ENCODE data around the gene SLBP. TPM values are rescaled to one million over a fixed set of nuclear protein-coding genes. Genes with fewer than 3 reads are reported as not detected.
"Not testable (repeated sequence)": the region's sequence is repeated elsewhere in the genome, so short reads cannot be mapped to it uniquely, and the experiment has no call there.

Gene SLBP
- total and polyA plus RNA-seq, 10 donors, result 24.0 to 52.0 (median 34.7) TPM

DNA sequence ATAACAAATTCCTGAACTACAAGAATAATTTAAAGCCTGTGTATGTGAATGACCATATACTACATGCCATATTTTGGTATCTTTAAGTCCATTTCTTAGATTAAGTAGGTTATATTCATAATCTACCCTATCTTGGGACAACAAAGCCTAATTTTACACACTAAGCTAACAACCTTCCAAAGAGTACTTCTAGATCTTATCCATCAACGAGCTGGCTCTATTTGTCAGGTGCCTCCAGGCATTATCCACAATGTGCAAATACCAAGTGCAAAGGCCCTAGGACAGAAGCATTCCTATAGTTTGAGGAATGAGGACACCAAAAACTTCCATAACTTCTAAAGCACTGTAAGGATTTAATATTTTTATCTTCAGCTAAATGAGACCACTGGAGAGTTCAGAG lies 3.5 kb downstream of the SLBP start:
- peaks cover 0 to 41% (median 13%) of the 10 kb centered on the region in 6 donors for H3K36me3 ChIP-seq
- no peak for DNase-seq
- no peaks in the 10 kb centered on the region for H3K9me3 ChIP-seq
- TF ChIP-seq, protein P1, sequence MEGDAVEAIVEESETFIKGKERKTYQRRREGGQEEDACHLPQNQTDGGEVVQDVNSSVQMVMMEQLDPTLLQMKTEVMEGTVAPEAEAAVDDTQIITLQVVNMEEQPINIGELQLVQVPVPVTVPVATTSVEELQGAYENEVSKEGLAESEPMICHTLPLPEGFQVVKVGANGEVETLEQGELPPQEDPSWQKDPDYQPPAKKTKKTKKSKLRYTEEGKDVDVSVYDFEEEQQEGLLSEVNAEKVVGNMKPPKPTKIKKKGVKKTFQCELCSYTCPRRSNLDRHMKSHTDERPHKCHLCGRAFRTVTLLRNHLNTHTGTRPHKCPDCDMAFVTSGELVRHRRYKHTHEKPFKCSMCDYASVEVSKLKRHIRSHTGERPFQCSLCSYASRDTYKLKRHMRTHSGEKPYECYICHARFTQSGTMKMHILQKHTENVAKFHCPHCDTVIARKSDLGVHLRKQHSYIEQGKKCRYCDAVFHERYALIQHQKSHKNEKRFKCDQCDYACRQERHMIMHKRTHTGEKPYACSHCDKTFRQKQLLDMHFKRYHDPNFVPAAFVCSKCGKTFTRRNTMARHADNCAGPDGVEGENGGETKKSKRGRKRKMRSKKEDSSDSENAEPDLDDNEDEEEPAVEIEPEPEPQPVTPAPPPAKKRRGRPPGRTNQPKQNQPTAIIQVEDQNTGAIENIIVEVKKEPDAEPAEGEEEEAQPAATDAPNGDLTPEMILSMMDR (IDR thresholded peaks at IDR 0.05 in 8 of 11, conservative IDR thresholded peaks at IDR 0.05 in 3 of 11), result no peak
- TF ChIP-seq POLR2AphosphoS5 (IDR thresholded peaks at IDR 0.05) (no peak), POLR2A (IDR thresholded peaks at IDR 0.05) (no peak)
- WGBS, 5 donors, result 38 to 75% (median 50%) methylated on average over 1 of the region's 1 CpG
- H3K4me1 ChIP-seq, result peaks cover 20 to 64% (median 45%) of the 10 kb centered on the region in 6 donors
- H3K4me3 ChIP-seq, result no peak overlapping the region
- H3K27ac ChIP-seq, result peak overlapping the region in 1 of 8 donors; percentile 27
- intact Hi-C loops (cut with DNase I; ENCODE audit: low total_unique reads), result no loop called here
- no peaks in the 10 kb centered on the region for H3K27me3 ChIP-seq (replicated peaks in 1 of 7)

DNA sequence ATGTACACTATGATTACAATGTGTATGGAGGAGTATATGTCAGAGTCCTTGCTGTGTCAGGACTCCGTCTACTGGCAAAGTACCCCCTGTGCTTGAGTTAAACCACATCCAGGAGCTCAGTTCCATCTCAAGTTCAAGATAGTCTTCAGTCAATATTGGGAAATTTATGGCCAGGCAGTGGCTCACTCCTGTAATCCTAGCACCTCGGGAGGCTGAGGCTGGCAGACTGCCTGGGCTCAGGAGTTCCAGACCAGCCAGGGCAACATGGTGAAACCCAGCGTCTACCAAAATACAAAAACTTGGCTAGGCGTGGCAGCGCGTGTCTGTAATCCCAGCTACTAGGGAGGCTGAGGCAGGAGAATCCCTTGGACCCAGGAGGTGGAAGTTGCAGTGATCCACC lies 5.8 kb downstream of the SLBP start:
- WGBS, 5 donors, result 92 to 97% (median 97%) methylated on average over 6 of the region's 6 CpGs
- no peaks in the 10 kb centered on the region for H3K27me3 ChIP-seq (replicated peaks in 1 of 7)
- DNase-seq, result no peak

DNA sequence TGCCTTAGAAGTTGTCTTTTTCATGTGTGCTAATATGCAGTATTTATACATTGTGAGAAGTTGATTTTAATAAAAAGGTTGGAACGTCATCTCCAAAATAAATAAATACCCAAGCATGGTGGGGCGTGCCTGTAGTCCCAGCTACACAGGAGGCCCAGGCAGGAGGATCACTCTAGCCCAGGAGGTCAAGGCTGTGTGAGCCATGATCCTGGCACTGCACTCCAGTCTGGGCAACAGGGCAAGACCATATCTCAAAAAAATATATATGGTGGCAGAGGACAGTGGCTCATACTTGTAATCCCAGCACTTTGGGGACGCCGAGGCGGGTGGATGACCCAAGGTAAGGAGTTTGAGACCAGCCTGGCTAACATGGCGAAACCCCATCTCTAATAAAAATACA lies 6.4 kb downstream of the SLBP start:
- H3K4me1 ChIP-seq, result peaks cover 11 to 67% (median 34%) of the 10 kb centered on the region in 6 donors
- WGBS, 5 donors, result 93 to 98% (median 97%) methylated on average over 6 of the region's 6 CpGs
- intact Hi-C loops (cut with DNase I; ENCODE audit: low total_unique reads), result no loop called here
- no peaks in the 10 kb centered on the region for H3K9me3 ChIP-seq
- TF ChIP-seq POLR2AphosphoS5 (IDR thresholded peaks at IDR 0.05) (no peak), POLR2A (IDR thresholded peaks at IDR 0.05) (no peak)
- TF ChIP-seq, protein P1 (IDR thresholded peaks at IDR 0.05 in 8 of 11, conservative IDR thresholded peaks at IDR 0.05 in 3 of 11), result no peak
- DNase-seq, result no peak
- H3K36me3 ChIP-seq, result peaks cover 0 to 69% (median 31%) of the 10 kb centered on the region in 6 donors
- H3K27ac ChIP-seq, result no peak overlapping the region
- H3K4me3 ChIP-seq, result no peak overlapping the region
- H3K27me3 ChIP-seq (replicated peaks in 1 of 7), result no peaks in the 10 kb centered on the region

More for the DNA sequence above, 5.8 kb downstream of the SLBP start:
- Histone ChIP-seq H3K4me3 (no peak overlapping the region), H3K9me3 (no peaks in the 10 kb centered on the region), H3K4me1 (peaks cover 16 to 67% (median 38%) of the 10 kb centered on the region in 6 donors), H3K36me3 (peaks cover 0 to 63% (median 30%) of the 10 kb centered on the region in 6 donors), H3K27ac (no peak overlapping the region)
- intact Hi-C loops (cut with DNase I; ENCODE audit: low total_unique reads), result no loop called here
- TF ChIP-seq POLR2AphosphoS5 (IDR thresholded peaks at IDR 0.05) (no peak), POLR2A (IDR thresholded peaks at IDR 0.05) (no peak)
- TF ChIP-seq, protein P1 (IDR thresholded peaks at IDR 0.05 in 8 of 11, conservative IDR thresholded peaks at IDR 0.05 in 3 of 11), result no peak

DNA sequence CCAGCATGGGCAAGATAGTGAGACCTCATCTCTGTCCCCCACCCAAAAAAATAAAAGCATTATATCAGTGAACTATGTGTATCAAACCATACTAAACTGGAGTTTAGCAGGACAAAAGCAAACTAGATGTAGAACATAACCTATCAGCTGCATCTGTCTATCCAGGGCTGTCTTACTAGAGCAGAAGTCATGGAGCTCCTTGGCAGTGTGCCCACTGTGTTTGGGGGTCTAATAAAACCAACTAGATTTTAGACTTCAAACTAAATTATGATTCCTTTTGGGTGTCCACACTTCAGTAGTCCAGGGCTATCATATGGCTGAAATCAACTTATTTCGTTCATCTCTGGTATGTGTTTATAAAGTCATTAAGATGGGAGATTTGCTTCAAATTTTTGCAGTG lies 8.3 kb downstream of the SLBP start:
- Histone ChIP-seq H3K27ac (no peak overlapping the region), H3K9me3 (no peaks in the 10 kb centered on the region), H3K27me3 (replicated peaks in 1 of 7) (no peaks in the 10 kb centered on the region), H3K4me3 (no peak overlapping the region), H3K4me1 (peaks cover 0 to 60% (median 20%) of the 10 kb centered on the region in 6 donors), H3K36me3 (peaks cover 0 to 81% (median 41%) of the 10 kb centered on the region in 6 donors)
- no peak for DNase-seq
- intact Hi-C loops (cut with DNase I; ENCODE audit: low total_unique reads), result no loop called here
- WGBS, 5 donors, result 92 to 98% (median 94%) methylated on average over 1 of the region's 1 CpG
- TF ChIP-seq POLR2A (IDR thresholded peaks at IDR 0.05) (no peak), POLR2AphosphoS5 (IDR thresholded peaks at IDR 0.05) (no peak)
- TF ChIP-seq, protein P1 (IDR thresholded peaks at IDR 0.05 in 8 of 11, conservative IDR thresholded peaks at IDR 0.05 in 3 of 11), result no peak

DNA sequence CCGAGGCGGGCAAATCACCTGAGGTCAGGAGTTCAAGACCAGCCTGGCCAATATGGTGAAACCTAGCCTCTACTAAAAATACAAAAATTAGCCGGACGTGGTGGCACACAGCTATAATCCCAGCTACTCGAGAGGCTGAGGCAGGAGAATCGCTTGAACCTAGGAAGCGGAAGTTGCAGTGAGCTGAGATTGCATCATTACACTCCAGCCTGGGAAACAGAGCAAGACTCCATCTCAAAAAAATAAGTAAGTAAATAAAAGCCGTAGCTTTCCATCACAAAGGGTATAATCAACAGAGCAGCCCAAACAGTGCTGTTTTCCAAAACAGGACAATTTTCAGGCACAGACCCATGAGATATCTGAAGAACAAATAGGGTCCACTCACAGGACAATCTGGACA lies 10.4 kb downstream of the SLBP start:
- H3K4me1 ChIP-seq, result peaks cover 0 to 43% (median 11%) of the 10 kb centered on the region in 6 donors
- 64 to 82% (median 74%) methylated on average over 8 of the region's 8 CpGs for WGBS, 5 donors
- H3K9me3 ChIP-seq; H3K27me3 ChIP-seq (replicated peaks in 1 of 7); intact Hi-C loops (cut with DNase I; ENCODE audit: low total_unique reads); H3K4me3 ChIP-seq; DNase-seq: not testable (repeated sequence)
- peak overlapping the region in 5 of 8 donors; percentile 22 to 74 (median 45) for H3K27ac ChIP-seq
- peaks cover 0 to 100% (median 58%) of the 10 kb centered on the region in 6 donors for H3K36me3 ChIP-seq

Measured in spleen (tissue), 11 donors.